HG03196 (cell line): ENCODE results near the gene SUGP1.

Experiments
- ATAC-seq: cut with Tn5 transposase; IDR thresholded peaks from one replicate; pipeline ENCODE4 v1.9.1; 2021; ENCODE audit not compliant: unreplicated experiment

The SUGP1 gene

DNA sequence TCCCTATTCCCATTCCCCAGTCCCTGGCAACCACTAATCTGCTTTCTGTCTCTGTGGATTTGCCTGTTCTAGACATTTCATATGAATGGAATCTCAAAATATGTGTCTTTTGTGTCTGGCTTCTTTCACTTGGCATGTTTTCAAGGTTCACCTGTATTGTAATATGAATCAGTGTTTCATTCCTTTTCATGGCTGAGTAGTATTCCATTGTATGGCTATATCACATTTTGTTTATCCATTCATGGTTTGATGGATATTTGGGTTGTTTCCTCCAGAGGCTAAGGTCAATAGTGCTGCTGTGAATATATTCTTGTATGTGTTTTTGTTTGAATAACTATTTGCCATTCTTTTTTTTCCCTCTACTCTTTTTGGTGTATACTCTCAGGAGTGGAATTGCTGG, 84.1 kb downstream of the SUGP1 start:
- no peak for ATAC-seq

DNA sequence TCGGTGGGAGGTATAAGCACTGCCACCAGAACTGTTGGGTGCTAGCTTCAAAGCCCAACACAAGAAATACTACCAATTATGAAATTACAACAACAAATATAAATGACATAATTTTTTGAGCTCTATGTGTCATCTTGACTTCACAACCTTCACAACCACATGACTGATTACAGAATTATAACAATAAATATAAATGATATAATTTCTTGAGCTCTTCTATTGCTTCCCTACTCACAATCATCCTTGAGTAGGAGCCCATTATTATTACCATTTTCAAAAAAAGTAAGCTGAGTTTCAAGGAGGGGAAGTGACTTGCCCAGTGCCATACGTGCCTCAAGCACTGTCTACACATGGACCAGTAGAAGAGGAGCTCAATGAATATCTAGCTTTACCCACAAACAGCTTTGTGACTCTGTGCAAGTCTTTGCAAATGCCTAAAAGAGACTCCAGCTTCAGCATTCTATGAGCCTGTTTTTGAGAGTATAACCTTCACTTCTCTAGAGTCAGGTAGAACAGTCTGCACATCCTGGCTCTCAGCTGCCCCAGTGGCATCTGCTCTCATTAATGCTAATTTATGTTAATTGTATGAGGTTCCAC, 86.0 kb downstream of the SUGP1 start:
- ATAC-seq, result no peak

DNA sequence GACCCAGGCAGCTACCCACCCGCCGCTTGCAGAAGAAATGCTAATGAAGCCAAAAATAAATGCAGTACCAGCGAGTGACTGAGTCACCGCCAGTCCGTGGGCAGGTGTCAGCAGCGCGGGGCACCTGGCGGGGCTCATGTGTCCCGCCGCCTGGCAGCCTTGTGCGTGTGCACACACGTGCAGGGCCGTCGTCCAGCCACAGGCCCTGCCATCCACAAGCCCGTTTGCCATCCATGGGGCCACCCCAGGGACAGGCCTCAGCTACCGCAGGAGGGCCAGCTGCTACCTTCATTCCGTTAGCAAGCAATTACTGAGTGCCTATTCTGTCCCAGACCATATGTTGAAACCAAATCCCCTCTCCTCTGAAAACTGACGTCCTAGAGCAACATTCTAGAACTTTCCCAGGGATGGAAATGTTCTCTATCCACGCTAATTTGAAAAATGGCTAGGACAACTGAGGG, 88.0 kb downstream of the SUGP1 start:
- ATAC-seq, result no peak

- ATAC-seq, result no peak
Observed at GRCh38 chr19:19230999-19231398, 89.3 kb downstream of the SUGP1 start.

DNA sequence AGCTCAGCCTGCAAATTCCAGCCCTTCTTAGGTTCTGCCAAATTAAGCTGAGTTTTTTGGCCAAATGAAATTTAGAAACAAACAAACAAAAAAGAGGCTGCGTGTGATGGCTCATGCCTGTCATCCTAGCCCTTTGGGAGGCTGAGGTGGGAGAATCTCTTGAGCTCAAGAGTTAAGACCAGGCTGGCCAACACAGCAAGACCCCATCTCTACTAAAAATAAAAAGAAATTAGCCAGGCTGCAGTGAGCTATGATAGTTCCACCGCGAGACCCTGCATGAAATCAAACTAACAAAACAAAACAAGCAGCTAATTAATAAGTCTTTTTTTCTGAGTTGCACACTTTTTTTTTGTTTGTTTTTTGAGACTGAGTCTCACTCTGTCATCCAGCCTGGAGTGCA, 90.6 kb downstream of the SUGP1 start:
- no peak for ATAC-seq

GRCh38 chr19:19227217-19227616, 93.1 kb downstream of the SUGP1 start:
- ATAC-seq, result no peak

GRCh38 chr19:19226663-19227062, 93.6 kb downstream of the SUGP1 start:
- ATAC-seq, result no peak

GRCh38 chr19:19226204-19226603, 94.1 kb downstream of the SUGP1 start:
- no peak for ATAC-seq
